ENCODE data around the gene FAM120A. TPM values are rescaled to one million over a fixed set of nuclear protein-coding genes. Genes with fewer than 3 reads are reported as not detected.
"Not testable (repeated sequence)": the region's sequence is repeated elsewhere in the genome, so short reads cannot be mapped to it uniquely, and the experiment has no call there.

Gene FAM120A
- total RNA-seq, 4 donors from 2014 or later = 72.3 to 106 (median 76.1) TPM

DNA sequence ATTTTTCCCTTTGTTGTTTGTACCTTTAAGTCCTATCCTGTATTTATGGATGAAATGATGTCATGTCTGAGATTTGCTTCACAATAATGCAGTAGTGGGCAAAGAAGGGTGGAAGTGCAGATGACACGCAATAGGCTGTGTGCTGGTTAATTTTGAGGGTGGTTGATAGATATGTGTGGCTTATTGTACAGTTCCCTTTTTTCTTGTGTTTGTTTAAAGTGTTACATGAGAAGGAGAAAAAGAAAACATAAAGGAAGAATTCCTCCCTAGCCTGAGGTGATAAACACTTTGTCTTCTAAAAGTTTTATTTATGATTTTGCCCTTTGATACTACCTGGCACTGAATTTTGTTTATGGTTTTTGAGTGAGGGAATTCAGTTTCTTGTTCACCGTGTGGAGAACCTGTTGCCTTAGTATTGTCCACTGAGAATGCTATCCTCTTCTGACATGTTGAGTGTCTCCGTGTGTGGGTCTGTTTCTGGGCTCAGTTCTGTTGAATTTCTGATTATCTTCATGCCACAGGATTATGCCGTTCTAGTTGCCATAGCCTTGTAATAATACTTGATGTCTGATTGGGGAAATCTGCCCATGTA lies 54.2 kb downstream of the FAM120A start:
- no peaks in the 10 kb centered on the region for H3K9me3 ChIP-seq
- H3K36me3 ChIP-seq = peaks cover 0 to 25% (median 4%) of the 10 kb centered on the region in 3 donors
- H3K4me1 ChIP-seq = peaks cover 0 to 20% (median 7%) of the 10 kb centered on the region in 4 donors
- no peaks in the 10 kb centered on the region for H3K27me3 ChIP-seq
- WGBS, 2 donors = 63 to 67% methylated on average over 4 of the region's 4 CpGs
- no peak for DNase-seq (ENCODE audit: low spot score in 2 of 2)
- H3K27ac ChIP-seq = peak overlapping the region in 1 of 4 donors; percentile 15
- H3K4me3 ChIP-seq = no peak overlapping the region
- TF ChIP-seq EP300 (IDR thresholded peaks at IDR 0.05) = no peak
- no peak for TF ChIP-seq POLR2A (IDR thresholded peaks at IDR 0.05)
- TF ChIP-seq, protein P1, sequence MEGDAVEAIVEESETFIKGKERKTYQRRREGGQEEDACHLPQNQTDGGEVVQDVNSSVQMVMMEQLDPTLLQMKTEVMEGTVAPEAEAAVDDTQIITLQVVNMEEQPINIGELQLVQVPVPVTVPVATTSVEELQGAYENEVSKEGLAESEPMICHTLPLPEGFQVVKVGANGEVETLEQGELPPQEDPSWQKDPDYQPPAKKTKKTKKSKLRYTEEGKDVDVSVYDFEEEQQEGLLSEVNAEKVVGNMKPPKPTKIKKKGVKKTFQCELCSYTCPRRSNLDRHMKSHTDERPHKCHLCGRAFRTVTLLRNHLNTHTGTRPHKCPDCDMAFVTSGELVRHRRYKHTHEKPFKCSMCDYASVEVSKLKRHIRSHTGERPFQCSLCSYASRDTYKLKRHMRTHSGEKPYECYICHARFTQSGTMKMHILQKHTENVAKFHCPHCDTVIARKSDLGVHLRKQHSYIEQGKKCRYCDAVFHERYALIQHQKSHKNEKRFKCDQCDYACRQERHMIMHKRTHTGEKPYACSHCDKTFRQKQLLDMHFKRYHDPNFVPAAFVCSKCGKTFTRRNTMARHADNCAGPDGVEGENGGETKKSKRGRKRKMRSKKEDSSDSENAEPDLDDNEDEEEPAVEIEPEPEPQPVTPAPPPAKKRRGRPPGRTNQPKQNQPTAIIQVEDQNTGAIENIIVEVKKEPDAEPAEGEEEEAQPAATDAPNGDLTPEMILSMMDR (IDR thresholded peaks at IDR 0.05) = no peak

- Histone ChIP-seq H3K27ac (no peak overlapping the region), H3K36me3 (peaks cover 0 to 16% (median 4%) of the 10 kb centered on the region in 3 donors), H3K9me3 (no peaks in the 10 kb centered on the region), H3K4me3 (no peak overlapping the region), H3K4me1 (peaks cover 0 to 28% (median 6%) of the 10 kb centered on the region in 4 donors), H3K27me3 (no peaks in the 10 kb centered on the region)
- TF ChIP-seq POLR2A (IDR thresholded peaks at IDR 0.05) (no peak), EP300 (IDR thresholded peaks at IDR 0.05) (no peak)
- TF ChIP-seq, protein P1 (IDR thresholded peaks at IDR 0.05) = no peak
- 86% methylated on average over 2 of the region's 2 CpGs for WGBS, 2 donors
- DNase-seq (ENCODE audit: low spot score in 2 of 2) = no peak
Observed at GRCh38 chr9:93507768-93508167, 56.3 kb downstream of the FAM120A start.

DNA sequence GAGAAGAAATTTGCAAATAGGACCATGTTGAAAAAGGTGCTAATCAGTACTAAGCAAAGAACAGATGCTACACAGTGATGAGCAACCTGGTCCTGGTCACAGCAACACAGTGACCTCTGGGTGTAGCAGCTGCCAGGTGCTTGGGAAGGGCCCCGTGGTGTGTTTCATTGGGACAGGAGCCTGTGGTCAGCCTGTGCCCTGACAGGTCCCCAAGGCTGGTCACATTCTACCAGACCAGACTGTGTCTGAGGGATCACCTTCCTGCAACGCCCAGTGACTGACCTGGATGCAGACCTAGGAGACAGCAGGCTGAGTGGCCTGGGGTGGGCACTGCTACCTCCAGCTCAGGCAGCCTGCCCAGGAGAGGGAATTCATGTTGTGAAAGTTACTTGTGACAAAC lies 56.7 kb downstream of the FAM120A start:
- WGBS, 2 donors = 70 to 78% methylated on average over 2 of the region's 2 CpGs
- no peak overlapping the region for H3K4me3 ChIP-seq
- TF ChIP-seq, protein P1 (IDR thresholded peaks at IDR 0.05) = no peak
- TF ChIP-seq EP300 (IDR thresholded peaks at IDR 0.05) (no peak), POLR2A (IDR thresholded peaks at IDR 0.05) (no peak)
- peaks cover 0 to 12% (median under 1%) of the 10 kb centered on the region in 3 donors for H3K36me3 ChIP-seq
- no peaks in the 10 kb centered on the region for H3K27me3 ChIP-seq
- no peaks in the 10 kb centered on the region for H3K9me3 ChIP-seq
- no peak overlapping the region for H3K27ac ChIP-seq
- peaks cover 0 to 32% (median 6%) of the 10 kb centered on the region in 4 donors for H3K4me1 ChIP-seq
- no peak for DNase-seq (ENCODE audit: low spot score in 2 of 2)

DNA sequence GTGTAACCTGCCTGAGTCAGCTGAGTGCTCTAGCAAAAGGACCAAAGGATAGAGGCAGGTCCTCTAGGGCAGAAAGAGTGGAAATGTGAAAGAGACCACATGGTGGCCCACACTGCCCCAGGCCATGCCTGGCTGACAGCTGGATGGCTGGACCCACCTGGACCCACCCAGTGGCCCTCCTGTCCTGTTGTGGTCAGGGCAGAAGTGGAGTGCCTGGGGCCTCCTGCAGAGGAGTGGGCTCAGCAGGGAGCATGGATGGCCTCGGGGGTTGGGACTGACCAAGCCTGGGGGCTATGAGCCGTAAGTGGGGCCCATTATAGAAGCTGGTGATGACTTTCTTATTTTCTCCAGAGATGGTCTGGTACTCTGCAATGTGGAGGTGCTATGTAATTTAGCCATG lies 57.6 kb downstream of the FAM120A start:
- peaks cover 0 to 4% (median 0%) of the 10 kb centered on the region in 3 donors for H3K36me3 ChIP-seq
- TF ChIP-seq, protein P1 (IDR thresholded peaks at IDR 0.05) = no peak
- no peak for TF ChIP-seq POLR2A (IDR thresholded peaks at IDR 0.05)
- TF ChIP-seq EP300 (IDR thresholded peaks at IDR 0.05) = no peak
- H3K27ac ChIP-seq = no peak overlapping the region
- WGBS, 2 donors = 65 to 96% methylated on average over 2 of the region's 2 CpGs
- peaks cover 0 to 41% (median 6%) of the 10 kb centered on the region in 4 donors for H3K4me1 ChIP-seq
- H3K9me3 ChIP-seq = no peaks in the 10 kb centered on the region
- no peaks in the 10 kb centered on the region for H3K27me3 ChIP-seq
- H3K4me3 ChIP-seq = no peak overlapping the region
- DNase-seq (ENCODE audit: low spot score in 2 of 2) = no peak

GRCh38 chr9:93510041-93510440 lies 58.6 kb downstream of the FAM120A start:
- no peak for DNase-seq (ENCODE audit: low spot score in 2 of 2)
- Histone ChIP-seq H3K4me1 (peaks cover 0 to 41% (median 5%) of the 10 kb centered on the region in 4 donors), H3K4me3 (no peak overlapping the region), H3K9me3 (no peaks in the 10 kb centered on the region), H3K27me3 (no peaks in the 10 kb centered on the region), H3K27ac (no peak overlapping the region), H3K36me3 (no peaks in the 10 kb centered on the region)
- 75 to 78% methylated on average over 7 of the region's 7 CpGs for WGBS, 2 donors
- TF ChIP-seq EP300 (IDR thresholded peaks at IDR 0.05) (no peak), POLR2A (IDR thresholded peaks at IDR 0.05) (no peak)
- TF ChIP-seq, protein P1 (IDR thresholded peaks at IDR 0.05) = no peak

DNA sequence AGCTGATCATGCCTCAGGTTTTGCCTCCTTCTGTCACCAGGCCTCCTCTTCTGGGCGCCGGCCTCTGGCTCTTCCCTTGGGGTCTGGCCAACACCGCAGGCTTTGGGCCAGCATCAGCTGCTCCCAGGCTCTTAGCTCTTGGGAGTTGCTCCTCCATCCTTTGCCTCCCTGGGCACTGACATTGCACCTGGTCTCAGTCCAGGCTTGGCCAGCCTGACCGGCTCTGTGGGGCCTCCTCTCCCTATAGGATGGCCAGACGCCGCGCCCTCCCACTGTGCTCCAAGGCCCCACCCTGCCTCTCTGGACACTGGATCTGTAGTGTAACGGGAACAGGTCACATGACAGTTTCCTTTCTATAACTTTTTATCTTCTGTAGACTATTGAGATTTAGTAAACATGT lies 59.7 kb downstream of the FAM120A start:
- H3K4me1 ChIP-seq = peaks cover 0 to 41% (median 5%) of the 10 kb centered on the region in 4 donors
- H3K4me3 ChIP-seq; H3K36me3 ChIP-seq; DNase-seq (ENCODE audit: low spot score in 2 of 2); H3K27me3 ChIP-seq; H3K9me3 ChIP-seq: not testable (repeated sequence)
- WGBS, 2 donors = 70 to 78% methylated on average over 8 of the region's 8 CpGs
- H3K27ac ChIP-seq = peak overlapping the region in 1 of 4 donors; percentile 28

DNA sequence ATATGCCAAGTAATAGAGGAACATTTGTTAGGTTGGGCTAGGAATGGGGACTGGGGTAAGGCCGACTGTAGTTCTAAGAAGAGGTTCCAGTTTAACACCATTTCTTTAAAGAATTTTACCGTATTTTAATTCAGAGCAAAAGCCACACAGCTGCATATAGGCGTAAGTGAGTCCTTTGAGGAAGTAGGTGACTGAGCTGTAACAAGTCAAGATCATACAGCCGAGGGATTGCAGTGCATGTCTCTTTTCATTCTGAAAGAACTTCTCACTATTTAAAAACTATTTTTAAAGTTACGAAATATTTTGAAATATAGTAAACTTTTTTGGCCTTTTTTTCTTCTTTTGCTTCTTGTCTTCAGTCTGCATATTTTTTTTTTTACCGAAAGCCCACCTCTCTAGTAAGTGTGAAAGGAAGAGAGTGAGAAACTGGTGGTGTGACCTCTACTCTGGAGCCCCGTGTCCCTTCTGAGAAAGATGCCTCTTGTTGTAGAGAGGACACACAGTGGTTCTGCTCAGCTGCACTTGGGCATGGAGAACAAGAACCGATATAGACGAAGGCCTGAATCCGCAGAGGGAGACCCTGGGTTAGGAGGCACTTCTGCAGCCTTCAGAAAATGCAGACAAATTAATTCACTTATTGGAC lies 60.8 kb downstream of the FAM120A start:
- H3K4me1 ChIP-seq = peaks cover 0 to 47% (median 5%) of the 10 kb centered on the region in 4 donors
- H3K4me3 ChIP-seq; DNase-seq (ENCODE audit: low spot score in 2 of 2); H3K27me3 ChIP-seq; H3K9me3 ChIP-seq: not testable (repeated sequence)
- H3K36me3 ChIP-seq = peaks cover 0 to 11% (median 3%) of the 10 kb centered on the region in 3 donors
- 63 to 71% methylated on average over 10 of the region's 10 CpGs for WGBS, 2 donors
- H3K27ac ChIP-seq = peak overlapping the region in 2 of 4 donors; percentile 24 to 28
